Nephron (organoid): ENCODE results near the gene BICC1.

Source experiments
- H3K27ac Mint-ChIP-seq, 3 experiments: 2 replicates each; pipeline ENCODE4 v1.8.0; 2020; ENCODE audit warnings: mixed read lengths in 3 of 3, mild to moderate bottlenecking in 2 of 3, moderate library complexity in 1 of 3
- H3K27me3 Mint-ChIP-seq: 2 replicates; pipeline ENCODE4 v1.8.0; 2021; ENCODE audit warnings: low read depth, mild to moderate bottlenecking, moderate library complexity, mixed read lengths
- H3K36me3 Mint-ChIP-seq: 2 replicates; pipeline ENCODE4 v1.8.0; 2020; ENCODE audit warnings: low read depth, mixed read lengths
- H3K4me1 Mint-ChIP-seq: 2 replicates; pipeline ENCODE4 v1.8.0; 2020; ENCODE audit warnings: mixed read lengths
- H3K4me3 Mint-ChIP-seq, 3 experiments: 2 replicates each; pipeline ENCODE4 v1.8.0; 2020; ENCODE audit warnings: mild to moderate bottlenecking in 3 of 3, mixed read lengths in 3 of 3, moderate library complexity in 2 of 3
- H3K9me3 Mint-ChIP-seq: 2 replicates; pipeline ENCODE4 v1.8.0; 2020; ENCODE audit warnings: mixed read lengths
- TF ChIP-seq, protein P1 (sequence below), 3 experiments: fragments of 200-600 bp; sonication (generic); IDR thresholded peaks; one replicate each; pipeline ENCODE4 v1.5.0; 2021; ENCODE audit warnings: antibody characterized with exemption in 3 of 3; ENCODE audit not compliant: unreplicated experiment in 3 of 3

Gene BICC1

DNA sequence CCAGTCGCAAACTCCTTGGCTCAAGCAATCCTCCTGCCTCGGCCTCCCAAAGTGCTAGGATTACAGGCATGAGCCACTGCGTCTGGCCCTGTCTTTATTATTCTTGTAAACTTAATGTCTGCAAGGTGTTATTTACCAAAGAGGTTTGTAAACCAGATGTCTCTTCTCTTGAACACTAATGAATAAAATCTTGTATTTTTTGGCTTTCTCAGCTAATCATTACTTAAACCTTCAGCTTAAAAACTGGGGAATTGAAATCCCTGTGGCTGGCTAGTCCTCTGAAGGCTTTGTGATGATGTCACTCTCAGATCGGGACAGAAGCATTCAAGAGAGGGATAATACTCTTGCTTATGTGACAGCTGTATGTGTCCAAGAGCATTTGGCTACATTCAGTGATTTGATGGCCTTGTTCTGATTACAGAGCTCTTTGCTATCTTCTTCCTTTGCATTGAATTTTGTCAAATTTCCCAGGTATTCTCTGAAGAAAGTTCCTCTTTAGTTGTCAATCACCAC is 130.3 kb downstream of the BICC1 start:
- peak overlapping the region in 2 of 3 experiments; percentile 17 to 62 for H3K27ac Mint-ChIP-seq
- H3K4me3 Mint-ChIP-seq = no peak overlapping the region
- TF ChIP-seq, protein P1, sequence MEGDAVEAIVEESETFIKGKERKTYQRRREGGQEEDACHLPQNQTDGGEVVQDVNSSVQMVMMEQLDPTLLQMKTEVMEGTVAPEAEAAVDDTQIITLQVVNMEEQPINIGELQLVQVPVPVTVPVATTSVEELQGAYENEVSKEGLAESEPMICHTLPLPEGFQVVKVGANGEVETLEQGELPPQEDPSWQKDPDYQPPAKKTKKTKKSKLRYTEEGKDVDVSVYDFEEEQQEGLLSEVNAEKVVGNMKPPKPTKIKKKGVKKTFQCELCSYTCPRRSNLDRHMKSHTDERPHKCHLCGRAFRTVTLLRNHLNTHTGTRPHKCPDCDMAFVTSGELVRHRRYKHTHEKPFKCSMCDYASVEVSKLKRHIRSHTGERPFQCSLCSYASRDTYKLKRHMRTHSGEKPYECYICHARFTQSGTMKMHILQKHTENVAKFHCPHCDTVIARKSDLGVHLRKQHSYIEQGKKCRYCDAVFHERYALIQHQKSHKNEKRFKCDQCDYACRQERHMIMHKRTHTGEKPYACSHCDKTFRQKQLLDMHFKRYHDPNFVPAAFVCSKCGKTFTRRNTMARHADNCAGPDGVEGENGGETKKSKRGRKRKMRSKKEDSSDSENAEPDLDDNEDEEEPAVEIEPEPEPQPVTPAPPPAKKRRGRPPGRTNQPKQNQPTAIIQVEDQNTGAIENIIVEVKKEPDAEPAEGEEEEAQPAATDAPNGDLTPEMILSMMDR (IDR thresholded peaks at IDR 0.05; ENCODE audit: unreplicated experiment in 3 of 3) = no peak
- H3K9me3 Mint-ChIP-seq = no peaks in the 10 kb centered on the region
- peaks cover 76% of the 10 kb centered on the region for H3K4me1 Mint-ChIP-seq
- H3K36me3 Mint-ChIP-seq = no peaks in the 10 kb centered on the region
- H3K27me3 Mint-ChIP-seq = no peaks in the 10 kb centered on the region

GRCh38 chr10:58644311-58644710 is 131.6 kb downstream of the BICC1 start:
- peak overlapping the region in 1 of 3 experiments; percentile 2 for H3K4me3 Mint-ChIP-seq
- H3K27me3 Mint-ChIP-seq = no peaks in the 10 kb centered on the region
- TF ChIP-seq, protein P1 (IDR thresholded peaks at IDR 0.05; ENCODE audit: unreplicated experiment in 3 of 3) = no peak
- peaks cover 75% of the 10 kb centered on the region for H3K4me1 Mint-ChIP-seq
- peak overlapping the region in 2 of 3 experiments; percentile 18 to 58 for H3K27ac Mint-ChIP-seq
- H3K36me3 Mint-ChIP-seq = no peaks in the 10 kb centered on the region
- H3K9me3 Mint-ChIP-seq = no peaks in the 10 kb centered on the region

GRCh38 chr10:58645416-58646146 is 132.9 kb downstream of the BICC1 start:
- no peaks in the 10 kb centered on the region for H3K27me3 Mint-ChIP-seq
- H3K4me3 Mint-ChIP-seq = no peak overlapping the region
- H3K36me3 Mint-ChIP-seq = no peaks in the 10 kb centered on the region
- H3K4me1 Mint-ChIP-seq = peaks cover 83% of the 10 kb centered on the region
- TF ChIP-seq, protein P1 (IDR thresholded peaks at IDR 0.05; ENCODE audit: unreplicated experiment in 3 of 3) = no peak
- no peaks in the 10 kb centered on the region for H3K9me3 Mint-ChIP-seq
- H3K27ac Mint-ChIP-seq = peak overlapping the region in 2 of 3 experiments; percentile 34 to 57

- TF ChIP-seq, protein P1 (IDR thresholded peaks at IDR 0.05; ENCODE audit: unreplicated experiment in 3 of 3) = no peak
- Mint-ChIP-seq H3K27ac (peak overlapping the region; percentile 11 to 87 (median 57)), H3K4me3 (no peak overlapping the region), H3K4me1 (peaks cover 82% of the 10 kb centered on the region), H3K9me3 (no peaks in the 10 kb centered on the region), H3K36me3 (no peaks in the 10 kb centered on the region), H3K27me3 (no peaks in the 10 kb centered on the region)
Measured at GRCh38 chr10:58647376-58648112, 134.9 kb downstream of the BICC1 start.

DNA sequence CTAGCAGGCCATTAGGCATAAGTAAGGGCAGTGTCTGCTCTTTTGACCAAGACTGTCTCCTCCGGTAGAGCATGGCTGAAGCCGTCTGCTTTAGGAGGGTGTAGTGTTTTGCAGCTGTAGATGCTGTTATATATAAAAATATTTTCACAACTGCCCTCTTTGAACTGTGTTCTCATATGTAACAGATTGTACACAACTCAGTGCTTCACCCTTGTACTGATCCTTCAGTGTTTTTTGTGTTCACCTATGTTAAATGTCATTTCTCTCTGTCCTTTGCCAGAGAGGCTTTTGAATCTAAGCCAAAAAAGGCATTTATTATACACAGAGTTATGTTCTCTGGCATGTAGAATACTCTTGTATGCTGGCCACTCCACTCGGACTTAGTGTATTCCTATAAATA is 135.5 kb downstream of the BICC1 start:
- H3K4me1 Mint-ChIP-seq = peaks cover 83% of the 10 kb centered on the region
- peaks cover 3% of the 10 kb centered on the region for H3K9me3 Mint-ChIP-seq
- peak overlapping the region in 1 of 3 experiments; percentile 0 for H3K4me3 Mint-ChIP-seq
- TF ChIP-seq, protein P1 (IDR thresholded peaks at IDR 0.05; ENCODE audit: unreplicated experiment in 3 of 3) = no peak
- no peaks in the 10 kb centered on the region for H3K27me3 Mint-ChIP-seq
- H3K36me3 Mint-ChIP-seq = peaks cover 4% of the 10 kb centered on the region
- H3K27ac Mint-ChIP-seq = peak overlapping the region; percentile 11 to 87 (median 57)
